Vagina (tissue), 2 donors: Measurements from ENCODE around the gene IRX3. TPM values are rescaled to one million over a fixed set of nuclear protein-coding genes. Genes with fewer than 3 reads are reported as not detected.

Experiments used
- DNase-seq, 2 donors: peaks; one replicate each; pipeline ENCODE4 v3.0.0-alpha.2; 2017; ENCODE audit errors: extremely low spot score in 2 of 2
- H3K27ac ChIP-seq: fragments of 200-600 bp; sonication (generic); one replicate; pipeline ENCODE4 v1.5.1; 2019
- H3K27me3 ChIP-seq: fragments of 200-600 bp; sonication (generic); one replicate; pipeline ENCODE4 v1.5.1; 2019
- H3K36me3 ChIP-seq, 2 donors: fragments of 200-600 bp; sonication (generic); one replicate each; pipeline ENCODE4 v1.5.1; 2017 to 2019
- H3K4me1 ChIP-seq: fragments of 200-600 bp; sonication (generic); one replicate; pipeline ENCODE4 v1.5.1; 2019
- H3K4me3 ChIP-seq, 2 donors: fragments of 200-600 bp; sonication (generic); 1 replicate in 1 of 2; 2 replicates in 1 of 2; pipeline ENCODE4 v1.5.1; 2016 to 2019
- H3K9me3 ChIP-seq: fragments of 200-600 bp; sonication (generic); one replicate; pipeline ENCODE4 v1.5.1; 2019
- POLR2A ChIP-seq, 2 donors: fragments of 450-650 bp; IDR thresholded peaks; one replicate each; pipeline ENCODE4 v1.6.1; 2017; ENCODE audit warnings: antibody characterized with exemption in 2 of 2, mild to moderate bottlenecking in 2 of 2, moderate library complexity in 2 of 2
- POLR2AphosphoS5 ChIP-seq, 2 donors: sonication (generic); formaldehyde crosslinking; IDR thresholded peaks; one replicate each; pipeline ENCODE4 v1.9.0; 2017; ENCODE audit warnings: antibody characterized with exemption in 2 of 2, mild to moderate bottlenecking in 2 of 2, low read depth in 1 of 2; ENCODE audit not compliant: insufficient read depth in 1 of 2
- intact Hi-C: fragments of 100-400 bp; cut with DNase I; formaldehyde crosslinking; loops from one replicate; pipeline ENCODE4 v1.15.1; 2023
- total RNA-seq: library from RNA; depleted of rRNA; stranded (reverse); fragments of >200 nt; gene quantifications from one replicate; pipeline ENCODE4 v1.2.3, GENCODE V29; 2016
- TF ChIP-seq, protein P1 (sequence below), 3 experiments: fragments of 450-650 bp in 2 of 3; fragments of 200-600 bp in 1 of 3; sonication (generic) in 1 of 3; IDR thresholded peaks; one replicate each; pipeline ENCODE4 v1.5.1; 2017 to 2019; ENCODE audit warnings: antibody characterized with exemption in 3 of 3, mild to moderate bottlenecking in 2 of 3, moderate library complexity in 2 of 3

Gene IRX3
- total RNA-seq, 1 donor from 2014 or later: 16.5 TPM

DNA sequence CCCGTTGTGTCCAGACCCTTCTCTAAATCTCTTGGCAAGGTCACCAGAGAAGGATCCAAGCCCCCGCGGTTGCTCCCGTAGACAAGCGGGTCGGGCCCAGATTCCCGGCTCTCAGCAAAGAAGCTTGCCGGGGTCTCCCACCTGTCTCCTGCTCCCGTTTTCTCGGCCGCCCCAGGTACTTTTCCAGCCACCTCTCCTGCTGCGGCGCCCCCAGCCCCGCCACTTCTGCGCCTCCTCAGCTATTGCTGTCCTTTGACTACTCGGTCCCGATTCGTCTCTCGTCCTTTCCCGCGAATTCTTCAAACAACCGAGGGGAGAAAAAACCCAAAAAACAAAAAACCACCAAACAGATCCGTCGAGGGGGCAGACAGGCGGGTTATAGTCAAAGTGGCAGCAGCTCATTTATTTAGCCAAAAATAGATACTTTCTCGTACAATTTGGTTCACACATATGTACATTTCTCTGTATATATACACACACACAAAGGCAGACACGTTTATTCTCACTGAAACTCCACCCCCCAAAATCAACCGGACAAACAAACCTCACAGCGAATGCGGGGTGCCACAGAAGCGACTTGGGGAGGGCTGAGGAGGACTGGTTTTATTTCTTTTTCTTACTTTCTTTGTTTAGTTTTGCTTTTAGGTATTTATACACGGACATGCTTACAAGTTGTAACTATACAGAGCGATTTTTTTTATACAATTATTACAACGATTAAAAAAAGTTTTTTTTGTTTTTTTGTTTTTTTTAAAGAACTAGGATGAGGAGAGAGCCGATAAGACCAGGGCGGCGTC, 3.5 kb downstream of the IRX3 start:
- Histone ChIP-seq H3K27me3 (no peaks in the 10 kb centered on the region), H3K9me3 (no peaks in the 10 kb centered on the region), H3K36me3 (no peaks in the 10 kb centered on the region), H3K4me3 (peak overlapping the region in 1 of 2 donors; percentile 61), H3K27ac (no peak overlapping the region), H3K4me1 (peaks cover 44% of the 10 kb centered on the region)
- DNase-seq: no peak
- intact Hi-C loops: loop anchor here (10.0 kb wide), 2 partner anchors 162 to 728 kb away; no protein-coding TSS in a partner anchor
- TF ChIP-seq, protein P1, sequence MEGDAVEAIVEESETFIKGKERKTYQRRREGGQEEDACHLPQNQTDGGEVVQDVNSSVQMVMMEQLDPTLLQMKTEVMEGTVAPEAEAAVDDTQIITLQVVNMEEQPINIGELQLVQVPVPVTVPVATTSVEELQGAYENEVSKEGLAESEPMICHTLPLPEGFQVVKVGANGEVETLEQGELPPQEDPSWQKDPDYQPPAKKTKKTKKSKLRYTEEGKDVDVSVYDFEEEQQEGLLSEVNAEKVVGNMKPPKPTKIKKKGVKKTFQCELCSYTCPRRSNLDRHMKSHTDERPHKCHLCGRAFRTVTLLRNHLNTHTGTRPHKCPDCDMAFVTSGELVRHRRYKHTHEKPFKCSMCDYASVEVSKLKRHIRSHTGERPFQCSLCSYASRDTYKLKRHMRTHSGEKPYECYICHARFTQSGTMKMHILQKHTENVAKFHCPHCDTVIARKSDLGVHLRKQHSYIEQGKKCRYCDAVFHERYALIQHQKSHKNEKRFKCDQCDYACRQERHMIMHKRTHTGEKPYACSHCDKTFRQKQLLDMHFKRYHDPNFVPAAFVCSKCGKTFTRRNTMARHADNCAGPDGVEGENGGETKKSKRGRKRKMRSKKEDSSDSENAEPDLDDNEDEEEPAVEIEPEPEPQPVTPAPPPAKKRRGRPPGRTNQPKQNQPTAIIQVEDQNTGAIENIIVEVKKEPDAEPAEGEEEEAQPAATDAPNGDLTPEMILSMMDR (IDR thresholded peaks at IDR 0.05): no peak
- TF ChIP-seq POLR2A (IDR thresholded peaks at IDR 0.05) (no peak), POLR2AphosphoS5 (IDR thresholded peaks at IDR 0.05; ENCODE audit: insufficient read depth in 1 of 2, low read depth in 1 of 2) (no peak)

DNA sequence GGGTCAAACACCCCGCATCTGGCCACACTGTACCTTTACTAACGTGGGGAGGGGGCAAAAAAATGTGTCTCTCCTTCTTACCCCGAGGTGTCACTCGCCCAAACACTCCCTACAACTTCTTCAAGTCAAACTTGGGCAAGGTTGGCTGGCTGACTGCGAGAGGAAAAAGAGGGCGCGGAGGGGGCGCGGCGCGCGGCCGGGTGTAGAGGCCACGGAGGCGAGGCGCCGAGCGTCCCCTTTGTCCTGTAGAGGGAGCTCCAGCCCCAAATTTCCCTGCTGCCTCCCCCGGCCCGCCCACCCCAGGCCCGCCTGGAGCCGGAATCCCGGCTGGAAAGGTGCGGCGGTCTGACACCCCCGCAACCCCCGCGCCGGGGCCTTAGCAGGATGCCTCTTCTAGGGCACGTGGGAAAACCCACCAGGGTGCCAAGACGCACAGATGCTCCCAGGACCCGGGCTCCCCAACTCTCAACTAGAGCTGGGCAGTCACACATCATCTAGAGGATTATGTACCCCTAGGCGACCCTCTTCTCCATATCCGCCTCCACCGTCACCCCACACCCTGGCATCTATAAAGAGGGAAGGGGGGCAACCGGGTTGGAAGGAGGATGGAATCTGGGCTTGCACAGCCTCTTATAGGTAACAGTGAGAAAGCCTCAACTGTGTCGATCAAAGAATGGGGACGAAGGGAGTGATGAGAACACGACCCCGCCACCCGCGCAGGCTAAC, 4.2 kb downstream of the IRX3 start:
- H3K4me1 ChIP-seq: peaks cover 40% of the 10 kb centered on the region
- peak overlapping the region in 1 of 2 donors; percentile 61 for H3K4me3 ChIP-seq
- no peaks in the 10 kb centered on the region for H3K9me3 ChIP-seq
- DNase-seq: no peak
- TF ChIP-seq, protein P1 (IDR thresholded peaks at IDR 0.05): peak in 2 of 3 experiments; percentile 9 to 44
- TF ChIP-seq POLR2AphosphoS5 (IDR thresholded peaks at IDR 0.05; ENCODE audit: insufficient read depth in 1 of 2, low read depth in 1 of 2): no peak
- intact Hi-C loops: loop anchor here (10.0 kb wide), 2 partner anchors 162 to 728 kb away; no protein-coding TSS in a partner anchor
- no peaks in the 10 kb centered on the region for H3K36me3 ChIP-seq
- no peak overlapping the region for H3K27ac ChIP-seq
- no peaks in the 10 kb centered on the region for H3K27me3 ChIP-seq

DNA sequence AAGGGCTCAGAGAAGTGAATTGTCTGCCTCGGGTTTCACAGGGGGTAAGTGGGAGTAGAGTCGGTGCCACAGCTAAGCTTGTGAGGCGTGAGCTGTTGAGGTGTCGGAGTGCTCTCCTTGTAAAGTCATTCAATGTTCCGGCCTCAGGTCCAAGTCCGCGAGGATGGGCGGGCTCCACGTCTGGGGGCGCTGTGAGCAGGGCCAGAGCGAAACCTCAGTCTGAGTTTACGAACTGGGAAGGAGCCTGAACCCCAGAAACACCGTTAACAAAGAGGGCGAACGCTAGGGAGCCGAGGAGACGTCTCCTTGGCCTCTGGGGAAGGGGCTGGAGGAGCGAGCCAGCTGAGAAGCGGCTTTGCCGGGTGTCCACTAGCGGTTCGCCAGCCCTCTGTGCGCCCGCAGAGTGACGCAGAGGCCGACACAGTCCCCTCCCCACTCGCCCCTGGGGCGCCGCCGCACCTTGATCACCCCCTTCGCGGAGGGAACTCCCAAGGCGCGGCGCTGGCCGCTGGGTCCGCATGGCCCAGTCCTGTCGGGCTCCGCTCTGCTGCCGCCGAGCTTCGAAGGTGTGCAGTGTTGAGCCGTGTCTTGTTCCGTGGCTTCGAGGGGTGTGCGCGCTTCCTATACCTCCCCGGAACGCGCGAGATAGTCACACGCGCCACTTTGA, 4.9 kb downstream of the IRX3 start:
- no peak overlapping the region for H3K4me3 ChIP-seq
- no peaks in the 10 kb centered on the region for H3K27me3 ChIP-seq
- no peaks in the 10 kb centered on the region for H3K9me3 ChIP-seq
- TF ChIP-seq, protein P1 (IDR thresholded peaks at IDR 0.05): no peak
- TF ChIP-seq POLR2AphosphoS5 (IDR thresholded peaks at IDR 0.05; ENCODE audit: insufficient read depth in 1 of 2, low read depth in 1 of 2): no peak
- no peak for TF ChIP-seq POLR2A (IDR thresholded peaks at IDR 0.05)
- no peak for DNase-seq
- H3K36me3 ChIP-seq: no peaks in the 10 kb centered on the region
- no peak overlapping the region for H3K27ac ChIP-seq
- peaks cover 34% of the 10 kb centered on the region for H3K4me1 ChIP-seq
- intact Hi-C loops: loop anchor here (10.0 kb wide), 2 partner anchors 163 to 727 kb away; no protein-coding TSS in a partner anchor

DNA sequence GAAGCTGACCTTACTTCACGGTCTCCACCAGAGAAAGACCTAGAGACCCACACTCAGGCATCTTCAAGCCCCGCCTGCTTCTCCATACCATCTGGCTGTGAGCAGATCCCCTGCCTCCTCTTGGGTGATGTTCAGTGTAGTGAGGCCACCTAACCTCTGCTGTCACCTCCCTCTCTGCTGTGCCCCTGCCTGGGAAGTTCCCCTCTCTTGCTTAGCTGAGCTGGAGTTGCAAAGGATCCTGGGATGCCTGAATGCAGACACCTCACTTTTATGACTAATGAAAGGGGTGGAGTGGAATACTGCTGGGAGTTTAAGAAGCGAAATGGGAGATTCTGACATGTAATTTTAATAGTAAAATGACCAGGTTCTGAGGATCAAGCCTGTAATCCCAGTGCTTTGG, 5.8 kb downstream of the IRX3 start:
- TF ChIP-seq POLR2A (IDR thresholded peaks at IDR 0.05) (no peak), POLR2AphosphoS5 (IDR thresholded peaks at IDR 0.05; ENCODE audit: insufficient read depth in 1 of 2, low read depth in 1 of 2) (no peak)
- TF ChIP-seq, protein P1 (IDR thresholded peaks at IDR 0.05): no peak
- Histone ChIP-seq H3K36me3 (no peaks in the 10 kb centered on the region), H3K27ac (no peak overlapping the region), H3K4me1 (peaks cover 34% of the 10 kb centered on the region), H3K9me3 (no peaks in the 10 kb centered on the region), H3K27me3 (no peaks in the 10 kb centered on the region), H3K4me3 (no peak overlapping the region)
- intact Hi-C loops: loop anchor here (10.0 kb wide), 2 partner anchors 164 to 726 kb away; no protein-coding TSS in a partner anchor
- no peak for DNase-seq
